A549 (cell line): ENCODE data around the gene TBC1D2B.

ENCODE experiments used
- KDM1A ChIP-seq: fragments of 200-600 bp; sonication (generic); IDR thresholded peaks from 2 replicates; pipeline ENCODE4 v1.6.1; 2016; ENCODE audit warnings: low read depth, mild to moderate bottlenecking
- MAFK ChIP-seq: fragments of 450-650 bp; IDR thresholded peaks from 2 replicates; pipeline ENCODE4 v1.6.1; 2014; ENCODE audit not compliant: partially characterized antibody
- MAZ ChIP-seq: fragments of 150-350 bp; IDR thresholded peaks from 2 replicates; pipeline ENCODE4 v1.6.1; 2014; ENCODE audit warnings: antibody characterized with exemption, low read depth, low read length, borderline replicate concordance
- POLR2A ChIP-seq: IDR thresholded peaks from 2 replicates; pipeline ENCODE4 v1.6.1; 2012; ENCODE audit warnings: mild to moderate bottlenecking, low read length
- RAD21 ChIP-seq, 2 experiments: fragments of >200 bp in 1 of 2; sonication (Bioruptor Twin) in 1 of 2; formaldehyde crosslinking in 1 of 2; IDR thresholded peaks in 1 of 2; conservative IDR thresholded peaks in 1 of 2; 2 replicates in 1 of 2; 3 replicates in 1 of 2; pipeline ENCODE4 v1.6.1; 2012 to 2018; ENCODE audit warnings: inconsistent platforms in 1 of 2
- RFX5 ChIP-seq: fragments of 450-650 bp; IDR thresholded peaks from 2 replicates; pipeline ENCODE4 v1.7.1; 2014; ENCODE audit warnings: antibody characterized with exemption, mild to moderate bottlenecking, moderate library complexity
- TF ChIP-seq, protein P1 (sequence below): fragments of >200 bp; sonication (Bioruptor Twin); formaldehyde crosslinking; IDR thresholded peaks from 3 replicates; pipeline ENCODE4 v1.5.1; 2016
- TF ChIP-seq, protein P2 (sequence below): fragments of 450-650 bp; IDR thresholded peaks from 2 replicates; pipeline ENCODE4 v1.6.1; 2014; ENCODE audit warnings: antibody characterized with exemption
- TF ChIP-seq, protein P3 (sequence below): fragments of 250-450 bp; sonication (Bioruptor Pico); IDR thresholded peaks from 2 replicates; pipeline ENCODE4 v1.5.0; 2021; ENCODE audit warnings: mild to moderate bottlenecking, moderate library complexity, borderline replicate concordance
- TF ChIP-seq, protein P4 (sequence below): fragments of >200 bp; sonication (Bioruptor Twin); formaldehyde crosslinking; IDR thresholded peaks from 3 replicates; pipeline ENCODE4 v1.6.1; 2016
- TF ChIP-seq, protein P5 (sequence below): IDR thresholded peaks from 2 replicates; pipeline ENCODE4 v1.6.1; 2012
- TF ChIP-seq, protein P6 (sequence below): IDR thresholded peaks from 2 replicates; pipeline ENCODE4 v1.6.1; 2012

DNA sequence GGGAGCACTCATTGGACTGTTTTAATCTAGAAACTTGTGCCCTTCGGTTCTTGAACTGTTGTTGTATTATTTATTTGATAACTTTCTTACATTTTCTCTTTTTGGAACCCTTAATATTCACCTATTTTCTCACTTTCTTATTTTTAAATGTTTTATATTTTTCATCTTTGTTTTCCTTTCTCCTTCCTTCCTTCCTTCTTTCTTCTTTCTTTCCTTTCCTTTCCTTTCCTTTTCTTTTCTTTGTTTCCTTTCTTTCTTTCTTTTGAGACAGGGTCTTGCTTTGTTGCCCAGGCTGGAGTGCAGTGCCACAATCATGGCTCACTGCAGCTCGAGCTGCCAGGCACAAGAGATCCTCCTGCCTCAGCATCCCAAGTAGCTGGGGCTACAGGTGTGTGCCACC is 108.5 kb downstream of the TBC1D2B start:
- TF ChIP-seq, protein P1, sequence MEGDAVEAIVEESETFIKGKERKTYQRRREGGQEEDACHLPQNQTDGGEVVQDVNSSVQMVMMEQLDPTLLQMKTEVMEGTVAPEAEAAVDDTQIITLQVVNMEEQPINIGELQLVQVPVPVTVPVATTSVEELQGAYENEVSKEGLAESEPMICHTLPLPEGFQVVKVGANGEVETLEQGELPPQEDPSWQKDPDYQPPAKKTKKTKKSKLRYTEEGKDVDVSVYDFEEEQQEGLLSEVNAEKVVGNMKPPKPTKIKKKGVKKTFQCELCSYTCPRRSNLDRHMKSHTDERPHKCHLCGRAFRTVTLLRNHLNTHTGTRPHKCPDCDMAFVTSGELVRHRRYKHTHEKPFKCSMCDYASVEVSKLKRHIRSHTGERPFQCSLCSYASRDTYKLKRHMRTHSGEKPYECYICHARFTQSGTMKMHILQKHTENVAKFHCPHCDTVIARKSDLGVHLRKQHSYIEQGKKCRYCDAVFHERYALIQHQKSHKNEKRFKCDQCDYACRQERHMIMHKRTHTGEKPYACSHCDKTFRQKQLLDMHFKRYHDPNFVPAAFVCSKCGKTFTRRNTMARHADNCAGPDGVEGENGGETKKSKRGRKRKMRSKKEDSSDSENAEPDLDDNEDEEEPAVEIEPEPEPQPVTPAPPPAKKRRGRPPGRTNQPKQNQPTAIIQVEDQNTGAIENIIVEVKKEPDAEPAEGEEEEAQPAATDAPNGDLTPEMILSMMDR: no peak
- no peak for TF ChIP-seq RAD21 (conservative IDR thresholded peaks at IDR 0.05 in 1 of 2, IDR thresholded peaks at IDR 0.05 in 1 of 2)
- TF ChIP-seq, protein P2, sequence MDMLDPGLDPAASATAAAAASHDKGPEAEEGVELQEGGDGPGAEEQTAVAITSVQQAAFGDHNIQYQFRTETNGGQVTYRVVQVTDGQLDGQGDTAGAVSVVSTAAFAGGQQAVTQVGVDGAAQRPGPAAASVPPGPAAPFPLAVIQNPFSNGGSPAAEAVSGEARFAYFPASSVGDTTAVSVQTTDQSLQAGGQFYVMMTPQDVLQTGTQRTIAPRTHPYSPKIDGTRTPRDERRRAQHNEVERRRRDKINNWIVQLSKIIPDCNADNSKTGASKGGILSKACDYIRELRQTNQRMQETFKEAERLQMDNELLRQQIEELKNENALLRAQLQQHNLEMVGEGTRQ: no peak
- TF ChIP-seq, protein P3, sequence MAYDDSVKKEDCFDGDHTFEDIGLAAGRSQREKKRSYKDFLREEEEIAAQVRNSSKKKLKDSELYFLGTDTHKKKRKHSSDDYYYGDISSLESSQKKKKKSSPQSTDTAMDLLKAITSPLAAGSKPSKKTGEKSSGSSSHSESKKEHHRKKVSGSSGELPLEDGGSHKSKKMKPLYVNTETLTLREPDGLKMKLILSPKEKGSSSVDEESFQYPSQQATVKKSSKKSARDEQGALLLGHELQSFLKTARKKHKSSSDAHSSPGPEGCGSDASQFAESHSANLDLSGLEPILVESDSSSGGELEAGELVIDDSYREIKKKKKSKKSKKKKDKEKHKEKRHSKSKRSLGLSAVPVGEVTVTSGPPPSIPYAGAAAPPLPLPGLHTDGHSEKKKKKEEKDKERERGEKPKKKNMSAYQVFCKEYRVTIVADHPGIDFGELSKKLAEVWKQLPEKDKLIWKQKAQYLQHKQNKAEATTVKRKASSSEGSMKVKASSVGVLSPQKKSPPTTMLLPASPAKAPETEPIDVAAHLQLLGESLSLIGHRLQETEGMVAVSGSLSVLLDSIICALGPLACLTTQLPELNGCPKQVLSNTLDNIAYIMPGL (CRISPR knock-in tag): no peak
- TF ChIP-seq KDM1A: no peak
- no peak for TF ChIP-seq RFX5
- TF ChIP-seq, protein P4, sequence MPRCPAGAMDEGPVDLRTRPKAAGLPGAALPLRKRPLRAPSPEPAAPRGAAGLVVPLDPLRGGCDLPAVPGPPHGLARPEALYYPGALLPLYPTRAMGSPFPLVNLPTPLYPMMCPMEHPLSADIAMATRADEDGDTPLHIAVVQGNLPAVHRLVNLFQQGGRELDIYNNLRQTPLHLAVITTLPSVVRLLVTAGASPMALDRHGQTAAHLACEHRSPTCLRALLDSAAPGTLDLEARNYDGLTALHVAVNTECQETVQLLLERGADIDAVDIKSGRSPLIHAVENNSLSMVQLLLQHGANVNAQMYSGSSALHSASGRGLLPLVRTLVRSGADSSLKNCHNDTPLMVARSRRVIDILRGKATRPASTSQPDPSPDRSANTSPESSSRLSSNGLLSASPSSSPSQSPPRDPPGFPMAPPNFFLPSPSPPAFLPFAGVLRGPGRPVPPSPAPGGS: no peak
- TF ChIP-seq, protein P5, sequence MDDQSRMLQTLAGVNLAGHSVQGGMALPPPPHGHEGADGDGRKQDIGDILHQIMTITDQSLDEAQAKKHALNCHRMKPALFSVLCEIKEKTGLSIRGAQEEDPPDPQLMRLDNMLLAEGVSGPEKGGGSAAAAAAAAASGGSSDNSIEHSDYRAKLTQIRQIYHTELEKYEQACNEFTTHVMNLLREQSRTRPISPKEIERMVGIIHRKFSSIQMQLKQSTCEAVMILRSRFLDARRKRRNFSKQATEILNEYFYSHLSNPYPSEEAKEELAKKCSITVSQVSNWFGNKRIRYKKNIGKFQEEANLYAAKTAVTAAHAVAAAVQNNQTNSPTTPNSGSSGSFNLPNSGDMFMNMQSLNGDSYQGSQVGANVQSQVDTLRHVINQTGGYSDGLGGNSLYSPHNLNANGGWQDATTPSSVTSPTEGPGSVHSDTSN: no peak
- TF ChIP-seq, protein P6, sequence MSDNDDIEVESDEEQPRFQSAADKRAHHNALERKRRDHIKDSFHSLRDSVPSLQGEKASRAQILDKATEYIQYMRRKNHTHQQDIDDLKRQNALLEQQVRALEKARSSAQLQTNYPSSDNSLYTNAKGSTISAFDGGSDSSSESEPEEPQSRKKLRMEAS: no peak
- no peak for TF ChIP-seq MAFK
- no peak for TF ChIP-seq MAZ
- TF ChIP-seq POLR2A: no peak
